HepG2 (cell line): ENCODE results near the gene PDIA4. TPM values are rescaled to one million over a fixed set of nuclear protein-coding genes. Genes with fewer than 3 reads are reported as not detected.

Experiments used
- ATAC-seq: fragments of 200-7000 bp; cut with Tn5 transposase; 3 replicates; pipeline ENCODE4 v1.9.1; 2020; ENCODE audit warnings: mild to moderate bottlenecking, moderate library complexity
- BruUV-seq: library from RNA; stranded (reverse); fragments of 400-500 nt; replicated peaks from 2 replicates; lab custom pipeline; 2021; lab: Mats Ljungman, UMichigan
- CTCF ChIA-PET: fragments of 300-600 bp; formaldehyde crosslinking; extraction: SDS; loops from one replicate; lab custom pipeline; 2021; ENCODE audit warnings: low total read pairs, inconsistent platforms, low intra/inter-chr PET ratio; lab: Yijun Ruan, JAX
- POLR2A ChIA-PET: fragments of 350-600 bp; sonication (Branson Sonifier 250); formaldehyde crosslinking; loops from one replicate; lab custom pipeline; 2020; ENCODE audit warnings: antibody characterized with exemption, inconsistent platforms; lab: Yijun Ruan, JAX
- DNase-seq: peaks from one replicate; pipeline ENCODE4 v3.0.0-alpha.2; 2015; ENCODE audit warnings: low spot score
- FAIRE-seq: peaks from 3 replicates; lab custom pipeline; 2011; peaks lifted over from hg19 to GRCh38; lab: Jason Lieb, UNC
- H2AFZ ChIP-seq: one replicate; pipeline ENCODE4 v1.6.1; 2011; ENCODE audit warnings: low read length, inconsistent platforms
- H3K27ac ChIP-seq: fragments of 300-600 bp; 3 replicates; pipeline ENCODE4 v1.8.0; 2011; ENCODE audit warnings: mixed run types, mild to moderate bottlenecking, mixed read lengths, low read length, inconsistent platforms; ENCODE audit not compliant: insufficient read depth; ENCODE audit errors: extremely low read length
- H3K27me3 ChIP-seq, 2 experiments: fragments of 200-600 bp in 1 of 2; 2 replicates in 1 of 2; 3 replicates in 1 of 2; pipeline versions ENCODE4 v1.6.0 to v1.8.0; 2011; ENCODE audit warnings: low read length in 2 of 2, mild to moderate bottlenecking in 2 of 2, moderate library complexity in 2 of 2, inconsistent platforms in 1 of 2; ENCODE audit not compliant: insufficient read depth in 2 of 2, control insufficient read depth in 1 of 2
- H3K36me3 ChIP-seq, 2 experiments: fragments of 200-600 bp in 1 of 2; replicated peaks in 1 of 2; 2 replicates in 1 of 2; 3 replicates in 1 of 2; pipeline versions ENCODE4 v1.5.1 to v1.8.0; 2011; ENCODE audit warnings: low read length in 2 of 2, inconsistent platforms in 1 of 2; ENCODE audit not compliant: insufficient read depth in 2 of 2, control insufficient read depth in 1 of 2
- H3K4me1 ChIP-seq: 2 replicates; pipeline ENCODE4 v1.5.1; 2012; ENCODE audit warnings: low read length, inconsistent platforms; ENCODE audit not compliant: insufficient read depth
- H3K4me2 ChIP-seq: 2 replicates; pipeline ENCODE4 v1.6.0; 2011; ENCODE audit warnings: low read depth, low read length, inconsistent platforms
- H3K4me3 ChIP-seq, 3 experiments: fragments of 200-600 bp in 1 of 3; sonication (generic), shearing (Covaris generic) in 1 of 3; replicated peaks in 1 of 3; 2 replicates each; pipeline ENCODE4 v1.5.1; 2011 to 2016; ENCODE audit warnings: low read length in 3 of 3, inconsistent platforms in 2 of 3, low read depth in 2 of 3, mild to moderate bottlenecking in 2 of 3, control low read depth in 1 of 3, mixed read lengths in 1 of 3; ENCODE audit not compliant: insufficient read depth in 1 of 3
- H3K79me2 ChIP-seq: one replicate; pipeline ENCODE4 v1.6.1; 2011; ENCODE audit warnings: low read length, inconsistent platforms; ENCODE audit not compliant: insufficient read depth
- H3K9ac ChIP-seq: 2 replicates; pipeline ENCODE4 v1.6.0; 2011; ENCODE audit warnings: mild to moderate bottlenecking, low read depth, low read length, inconsistent platforms; ENCODE audit not compliant: insufficient read depth
- H3K9me3 ChIP-seq: 2 replicates; pipeline ENCODE4 v1.5.1; 2012; ENCODE audit warnings: mild to moderate bottlenecking, low read length
- H4K20me1 ChIP-seq: 2 replicates; pipeline ENCODE4 v1.6.0; 2011; ENCODE audit warnings: inconsistent platforms, mild to moderate bottlenecking, low read length, moderate library complexity; ENCODE audit not compliant: insufficient read depth
- AGO1 ChIP-seq: fragments of 200-400 bp; formaldehyde crosslinking; IDR thresholded peaks from 2 replicates; pipeline ENCODE4 v1.6.1; 2017; ENCODE audit warnings: mild to moderate bottlenecking, low read depth, low read length, moderate library complexity; ENCODE audit not compliant: poor library complexity, severe bottlenecking
- DPF2 ChIP-seq: sonication (generic); formaldehyde crosslinking; IDR thresholded peaks from 2 replicates; pipeline ENCODE4 v1.4.0; 2020; ENCODE audit warnings: mild to moderate bottlenecking, low read depth, missing genetic modification reagents, borderline replicate concordance
- HOXD1 ChIP-seq: sonication (generic); formaldehyde crosslinking; IDR thresholded peaks from 2 replicates; pipeline ENCODE4 v1.5.0; 2020; ENCODE audit warnings: missing genetic modification reagents
- KDM1A ChIP-seq: IDR thresholded peaks from 2 replicates; pipeline ENCODE4 v1.6.1; 2016; ENCODE audit warnings: missing compliant biosample characterization
- NFE2L1 ChIP-seq: sonication (generic); formaldehyde crosslinking; IDR thresholded peaks from 2 replicates; pipeline ENCODE4 v1.4.0; 2020; ENCODE audit warnings: missing genetic modification reagents, mild to moderate bottlenecking, borderline replicate concordance
- NR2F2 ChIP-seq: IDR thresholded peaks from 2 replicates; pipeline ENCODE4 v1.6.1; 2012; ENCODE audit warnings: low read depth, inconsistent platforms, borderline replicate concordance
- PHF8 ChIP-seq: sonication (generic); formaldehyde crosslinking; IDR thresholded peaks from 2 replicates; pipeline ENCODE4 v1.5.0; 2020; ENCODE audit warnings: missing genetic modification reagents
- ZNF382 ChIP-seq: sonication (generic); formaldehyde crosslinking; IDR thresholded peaks from 2 replicates; pipeline ENCODE4 v1.5.0; 2020; ENCODE audit warnings: missing genetic modification reagents, mild to moderate bottlenecking, borderline replicate concordance
- ZNF383 ChIP-seq: sonication (generic); formaldehyde crosslinking; IDR thresholded peaks from 2 replicates; pipeline ENCODE4 v1.4.0; 2020; ENCODE audit warnings: missing genetic modification reagents, mild to moderate bottlenecking, borderline replicate concordance
- ZNF782 ChIP-seq: sonication (generic); formaldehyde crosslinking; IDR thresholded peaks from 2 replicates; pipeline ENCODE4 v1.4.0; 2020; ENCODE audit warnings: missing genetic modification reagents, mild to moderate bottlenecking, borderline replicate concordance
- WGBS: methylation state at CpG from one replicate; pipeline ENCODE4 v1.1.6; 2017; ENCODE audit warnings: low lambda C conversion rate; 5-methylcytosine and 5-hydroxymethylcytosine counted together
- in situ Hi-C: cut with HindIII; loops from 2 replicates; pipeline ENCODE4 v1.10.0; 2017; ENCODE audit warnings: low pct_unique_long_range_greater_than_20kb; ENCODE audit not compliant: extremely low pct_ligation_motif_present
- intact Hi-C: fragments of 100-400 bp; cut with micrococcal nuclease; formaldehyde crosslinking; loops from one replicate; pipeline ENCODE4 v1.10.0; 2022; ENCODE audit not compliant: unreplicated experiment
- polyA plus RNA-seq, 8 experiments: library from polyadenylated mRNA; depleted of rRNA in 3 of 8; stranded (reverse) in 7 of 8; unstranded in 1 of 8; fragments of >200 nt; fragmentation: Illumina TruSeq in 4 of 8; extraction: Trizol in 4 of 8; gene quantifications; 2 replicates each; pipeline versions ENCODE4 v1.2.1 to v1.2.3, GENCODE V29; 2011 to 2016; ENCODE audit warnings: low read depth in 4 of 8, missing spikeins in 1 of 8, mixed read lengths in 1 of 8; ENCODE audit not compliant: insufficient read depth in 1 of 8
- total RNA-seq, 5 experiments: library from RNA; depleted of rRNA; stranded (reverse); fragments of >200 nt; fragmentation: Illumina TruSeq; extraction: Trizol; gene quantifications; 2 replicates each; pipeline ENCODE4 v1.2.3, GENCODE V29; 2016; ENCODE audit warnings: low read depth in 1 of 5
- TF ChIP-seq, protein P1 (sequence below): sonication (generic); formaldehyde crosslinking; IDR thresholded peaks from 2 replicates; pipeline ENCODE4 v1.4.0; 2020; ENCODE audit warnings: mild to moderate bottlenecking, missing genetic modification reagents
- TF ChIP-seq, protein P2 (sequence below): sonication (generic); formaldehyde crosslinking; IDR thresholded peaks from 2 replicates; pipeline ENCODE4 v1.8.1; 2023; ENCODE audit warnings: missing genetic modification reagents, mild to moderate bottlenecking, borderline replicate concordance

PDIA4 gene
- total and polyA plus RNA-seq, 2 of the 13 experiments (the other 11 are each of a cell fraction or from before 2014, with no cell fraction given): 278 to 402 TPM

DNA sequence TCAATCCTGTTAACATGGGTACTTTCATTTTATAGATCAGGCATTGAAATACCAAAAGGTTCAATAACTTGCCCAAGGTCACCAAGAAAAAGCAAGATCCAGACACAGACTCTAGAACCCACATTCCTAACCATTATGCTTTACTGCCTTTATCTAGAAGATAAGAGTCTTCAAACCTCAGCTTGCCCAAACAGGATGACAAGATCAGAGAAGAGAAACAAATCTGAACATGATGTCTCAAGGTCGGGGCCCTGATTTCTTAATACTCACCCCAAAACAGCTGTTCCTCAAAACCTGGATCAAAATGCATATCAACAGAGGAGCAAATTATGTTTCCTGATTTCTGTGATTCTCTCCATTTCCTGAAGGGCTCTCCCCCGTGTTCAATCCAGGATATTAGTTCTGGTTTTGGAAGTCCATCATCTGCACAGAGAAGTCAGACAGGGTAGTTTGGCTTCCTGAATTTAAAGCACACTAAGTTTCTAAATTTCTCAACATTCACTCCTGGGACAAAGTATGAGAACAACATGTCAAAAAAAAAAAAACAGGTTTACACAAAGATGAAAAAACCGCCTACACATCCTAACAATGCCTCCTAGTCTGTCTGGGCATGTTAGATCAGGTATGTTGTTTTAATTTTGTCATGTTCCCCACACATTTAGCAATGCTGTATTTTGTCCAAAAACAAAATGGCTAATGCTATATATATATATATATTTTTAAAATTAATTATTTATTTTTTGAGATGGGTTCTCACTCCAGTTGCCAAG lies 46.0 kb upstream of the PDIA4 start:
- WGBS: 94% methylated on average over 3 of the region's 3 CpGs
- H4K20me1 ChIP-seq: no peaks in the 10 kb centered on the region
- H3K27me3 ChIP-seq: no peaks in the 10 kb centered on the region
- no peak for FAIRE-seq
- no peaks in the 10 kb centered on the region for H3K4me1 ChIP-seq
- no peak for ATAC-seq
- no peak overlapping the region for H3K27ac ChIP-seq
- in situ Hi-C loops: no loop called here
- no peaks in the 10 kb centered on the region for H3K79me2 ChIP-seq
- no peak for TF ChIP-seq ZNF782 (CRISPR knock-in tag)
- TF ChIP-seq ZNF383 (CRISPR knock-in tag): no peak
- no peak for TF ChIP-seq KDM1A (CRISPR knock-in tag)
- no peak for TF ChIP-seq ZNF382 (CRISPR knock-in tag)
- TF ChIP-seq HOXD1: no peak
- TF ChIP-seq PHF8: no peak
- TF ChIP-seq DPF2 (CRISPR knock-in tag): no peak
- TF ChIP-seq NR2F2: no peak
- TF ChIP-seq AGO1: no peak
- no peak for TF ChIP-seq NFE2L1 (CRISPR knock-in tag)
- TF ChIP-seq, protein P1, sequence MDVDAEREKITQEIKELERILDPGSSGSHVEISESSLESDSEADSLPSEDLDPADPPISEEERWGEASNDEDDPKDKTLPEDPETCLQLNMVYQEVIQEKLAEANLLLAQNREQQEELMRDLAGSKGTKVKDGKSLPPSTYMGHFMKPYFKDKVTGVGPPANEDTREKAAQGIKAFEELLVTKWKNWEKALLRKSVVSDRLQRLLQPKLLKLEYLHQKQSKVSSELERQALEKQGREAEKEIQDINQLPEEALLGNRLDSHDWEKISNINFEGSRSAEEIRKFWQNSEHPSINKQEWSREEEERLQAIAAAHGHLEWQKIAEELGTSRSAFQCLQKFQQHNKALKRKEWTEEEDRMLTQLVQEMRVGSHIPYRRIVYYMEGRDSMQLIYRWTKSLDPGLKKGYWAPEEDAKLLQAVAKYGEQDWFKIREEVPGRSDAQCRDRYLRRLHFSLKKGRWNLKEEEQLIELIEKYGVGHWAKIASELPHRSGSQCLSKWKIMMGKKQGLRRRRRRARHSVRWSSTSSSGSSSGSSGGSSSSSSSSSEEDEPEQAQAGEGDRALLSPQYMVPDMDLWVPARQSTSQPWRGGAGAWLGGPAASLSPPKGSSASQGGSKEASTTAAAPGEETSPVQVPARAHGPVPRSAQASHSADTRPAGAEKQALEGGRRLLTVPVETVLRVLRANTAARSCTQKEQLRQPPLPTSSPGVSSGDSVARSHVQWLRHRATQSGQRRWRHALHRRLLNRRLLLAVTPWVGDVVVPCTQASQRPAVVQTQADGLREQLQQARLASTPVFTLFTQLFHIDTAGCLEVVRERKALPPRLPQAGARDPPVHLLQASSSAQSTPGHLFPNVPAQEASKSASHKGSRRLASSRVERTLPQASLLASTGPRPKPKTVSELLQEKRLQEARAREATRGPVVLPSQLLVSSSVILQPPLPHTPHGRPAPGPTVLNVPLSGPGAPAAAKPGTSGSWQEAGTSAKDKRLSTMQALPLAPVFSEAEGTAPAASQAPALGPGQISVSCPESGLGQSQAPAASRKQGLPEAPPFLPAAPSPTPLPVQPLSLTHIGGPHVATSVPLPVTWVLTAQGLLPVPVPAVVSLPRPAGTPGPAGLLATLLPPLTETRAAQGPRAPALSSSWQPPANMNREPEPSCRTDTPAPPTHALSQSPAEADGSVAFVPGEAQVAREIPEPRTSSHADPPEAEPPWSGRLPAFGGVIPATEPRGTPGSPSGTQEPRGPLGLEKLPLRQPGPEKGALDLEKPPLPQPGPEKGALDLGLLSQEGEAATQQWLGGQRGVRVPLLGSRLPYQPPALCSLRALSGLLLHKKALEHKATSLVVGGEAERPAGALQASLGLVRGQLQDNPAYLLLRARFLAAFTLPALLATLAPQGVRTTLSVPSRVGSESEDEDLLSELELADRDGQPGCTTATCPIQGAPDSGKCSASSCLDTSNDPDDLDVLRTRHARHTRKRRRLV (CRISPR knock-in tag): no peak
- TF ChIP-seq, protein P2, sequence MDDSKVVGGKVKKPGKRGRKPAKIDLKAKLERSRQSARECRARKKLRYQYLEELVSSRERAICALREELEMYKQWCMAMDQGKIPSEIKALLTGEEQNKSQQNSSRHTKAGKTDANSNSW: no peak
- TF ChIP-seq, all 625 proteins: peak for 0
- H3K9me3 ChIP-seq: no peaks in the 10 kb centered on the region
- H3K36me3 ChIP-seq: peaks cover 11 to 23% of the 10 kb centered on the region in 2 experiments
- H2AFZ ChIP-seq: no peak overlapping the region
- ChIA-PET CTCF (no interaction called here), POLR2A (no interaction called here)
- H3K9ac ChIP-seq: no peak overlapping the region
- H3K4me2 ChIP-seq: no peak overlapping the region
- intact Hi-C loops: no loop called here
- H3K4me3 ChIP-seq: no peak overlapping the region
- DNase-seq: no peak
- BruUV-seq: no TSS peak
